Measurements from ENCODE around the gene CABP4.
"Not testable (repeated sequence)": the region's sequence is repeated elsewhere in the genome, so short reads cannot be mapped to it uniquely, and the experiment has no call there.

CABP4 gene

GRCh38 chr11:67482275-67482826 lies 27.2 kb downstream of the CABP4 start:
- DNase-seq (ENCODE audit: low spot score), result no peak
- FAIRE-seq, result no peak

- FAIRE-seq, result peak; percentile 69
- DNase-seq (ENCODE audit: low spot score), result peak; percentile 90
These were observed 28.0 kb downstream of the CABP4 start, which contains the start of gene AIP for GRCh38 chr11:67482827-67483798. Gene AIP (plus strand): TSS chr11:67483026. CDS start chr11:67483159, 133 bp downstream.

- FAIRE-seq (no peak), DNase-seq (ENCODE audit: low spot score) (no peak)
These were observed 28.9 kb downstream of the CABP4 start for GRCh38 chr11:67483831-67484665.

GRCh38 chr11:67484847-67485311 lies 29.7 kb downstream of the CABP4 start:
- FAIRE-seq (no peak), DNase-seq (ENCODE audit: low spot score) (no peak)

GRCh38 chr11:67485873-67486361 lies 30.8 kb downstream of the CABP4 start:
- FAIRE-seq; DNase-seq (ENCODE audit: low spot score): not testable (repeated sequence)

GRCh38 chr11:67486481-67487195 lies 31.5 kb downstream of the CABP4 start:
- no peak for DNase-seq (ENCODE audit: low spot score)
- no peak for FAIRE-seq

- DNase-seq (ENCODE audit: low spot score) (no peak), FAIRE-seq (no peak)
These were observed 34.2 kb downstream of the CABP4 start for GRCh38 chr11:67489203-67489884.

- no peak for FAIRE-seq
- DNase-seq (ENCODE audit: low spot score), result no peak
These were observed 35.0 kb downstream of the CABP4 start for GRCh38 chr11:67489885-67490726.

GRCh38 chr11:67490727-67491065 lies 35.5 kb downstream of the CABP4 start:
- DNase-seq (ENCODE audit: low spot score) (no peak), FAIRE-seq (no peak)

- FAIRE-seq (no peak), DNase-seq (ENCODE audit: low spot score) (no peak)
These were observed 36.3 kb downstream of the CABP4 start for GRCh38 chr11:67491276-67492068.

GRCh38 chr11:67492069-67492727 lies 37.0 kb downstream of the CABP4 start:
- FAIRE-seq, result no peak
- DNase-seq (ENCODE audit: low spot score), result no peak

GRCh38 chr11:67492801-67493547 lies 37.8 kb downstream of the CABP4 start:
- no peak for FAIRE-seq
- DNase-seq (ENCODE audit: low spot score), result no peak

- DNase-seq (ENCODE audit: low spot score), result no peak
- no peak for FAIRE-seq
These were observed 38.6 kb downstream of the CABP4 start for GRCh38 chr11:67493548-67494370.

- DNase-seq (ENCODE audit: low spot score) (no peak), FAIRE-seq (no peak)
These were observed 39.4 kb downstream of the CABP4 start for GRCh38 chr11:67494371-67495233.

- DNase-seq (ENCODE audit: low spot score) (no peak), FAIRE-seq (no peak)
These were observed 40.3 kb downstream of the CABP4 start for GRCh38 chr11:67495234-67496005.

All from RCC 7860 (cell line).